HepG2 (cell line): ENCODE results near the gene STAM. TPM values are rescaled to one million over a fixed set of nuclear protein-coding genes. Genes with fewer than 3 reads are reported as not detected.

Source experiments
- ATAC-seq: fragments of 200-7000 bp; cut with Tn5 transposase; 3 replicates; pipeline ENCODE4 v1.9.1; 2020; ENCODE audit warnings: mild to moderate bottlenecking, moderate library complexity
- BruUV-seq: library from RNA; stranded (reverse); fragments of 400-500 nt; replicated peaks from 2 replicates; lab custom pipeline; 2021; lab: Mats Ljungman, UMichigan
- CTCF ChIA-PET: fragments of 300-600 bp; formaldehyde crosslinking; extraction: SDS; loops from one replicate; lab custom pipeline; 2021; ENCODE audit warnings: low total read pairs, inconsistent platforms, low intra/inter-chr PET ratio; lab: Yijun Ruan, JAX
- POLR2A ChIA-PET: fragments of 350-600 bp; sonication (Branson Sonifier 250); formaldehyde crosslinking; loops from one replicate; lab custom pipeline; 2020; ENCODE audit warnings: antibody characterized with exemption, inconsistent platforms; lab: Yijun Ruan, JAX
- DNase-seq: peaks from one replicate; pipeline ENCODE4 v3.0.0-alpha.2; 2015; ENCODE audit warnings: low spot score
- FAIRE-seq: peaks from 3 replicates; lab custom pipeline; 2011; peaks lifted over from hg19 to GRCh38; lab: Jason Lieb, UNC
- H2AFZ ChIP-seq: one replicate; pipeline ENCODE4 v1.6.1; 2011; ENCODE audit warnings: low read length, inconsistent platforms
- H3K27ac ChIP-seq: fragments of 300-600 bp; 3 replicates; pipeline ENCODE4 v1.8.0; 2011; ENCODE audit warnings: mixed run types, mild to moderate bottlenecking, mixed read lengths, low read length, inconsistent platforms; ENCODE audit not compliant: insufficient read depth; ENCODE audit errors: extremely low read length
- H3K27me3 ChIP-seq, 2 experiments: fragments of 200-600 bp in 1 of 2; 2 replicates in 1 of 2; 3 replicates in 1 of 2; pipeline versions ENCODE4 v1.6.0 to v1.8.0; 2011; ENCODE audit warnings: low read length in 2 of 2, mild to moderate bottlenecking in 2 of 2, moderate library complexity in 2 of 2, inconsistent platforms in 1 of 2; ENCODE audit not compliant: insufficient read depth in 2 of 2, control insufficient read depth in 1 of 2
- H3K36me3 ChIP-seq, 2 experiments: fragments of 200-600 bp in 1 of 2; replicated peaks in 1 of 2; 2 replicates in 1 of 2; 3 replicates in 1 of 2; pipeline versions ENCODE4 v1.5.1 to v1.8.0; 2011; ENCODE audit warnings: low read length in 2 of 2, inconsistent platforms in 1 of 2; ENCODE audit not compliant: insufficient read depth in 2 of 2, control insufficient read depth in 1 of 2
- H3K4me1 ChIP-seq: 2 replicates; pipeline ENCODE4 v1.5.1; 2012; ENCODE audit warnings: low read length, inconsistent platforms; ENCODE audit not compliant: insufficient read depth
- H3K4me2 ChIP-seq: 2 replicates; pipeline ENCODE4 v1.6.0; 2011; ENCODE audit warnings: low read depth, low read length, inconsistent platforms
- H3K4me3 ChIP-seq, 3 experiments: fragments of 200-600 bp in 1 of 3; sonication (generic), shearing (Covaris generic) in 1 of 3; replicated peaks in 1 of 3; 2 replicates each; pipeline ENCODE4 v1.5.1; 2011 to 2016; ENCODE audit warnings: low read length in 3 of 3, inconsistent platforms in 2 of 3, low read depth in 2 of 3, mild to moderate bottlenecking in 2 of 3, control low read depth in 1 of 3, mixed read lengths in 1 of 3; ENCODE audit not compliant: insufficient read depth in 1 of 3
- H3K79me2 ChIP-seq: one replicate; pipeline ENCODE4 v1.6.1; 2011; ENCODE audit warnings: low read length, inconsistent platforms; ENCODE audit not compliant: insufficient read depth
- H3K9ac ChIP-seq: 2 replicates; pipeline ENCODE4 v1.6.0; 2011; ENCODE audit warnings: mild to moderate bottlenecking, low read depth, low read length, inconsistent platforms; ENCODE audit not compliant: insufficient read depth
- H3K9me3 ChIP-seq: 2 replicates; pipeline ENCODE4 v1.5.1; 2012; ENCODE audit warnings: mild to moderate bottlenecking, low read length
- H4K20me1 ChIP-seq: 2 replicates; pipeline ENCODE4 v1.6.0; 2011; ENCODE audit warnings: inconsistent platforms, mild to moderate bottlenecking, low read length, moderate library complexity; ENCODE audit not compliant: insufficient read depth
- GABPB1 ChIP-seq: IDR thresholded peaks from 2 replicates; pipeline ENCODE4 v1.6.1; 2016; ENCODE audit warnings: mild to moderate bottlenecking, missing genetic modification reagents, moderate library complexity, missing compliant biosample characterization
- HIVEP1 ChIP-seq: sonication (generic); formaldehyde crosslinking; IDR thresholded peaks from 2 replicates; pipeline ENCODE4 v1.4.0; 2020; ENCODE audit warnings: mild to moderate bottlenecking, missing genetic modification reagents
- IRF2 ChIP-seq: IDR thresholded peaks from 2 replicates; pipeline ENCODE4 v1.6.1; 2018; ENCODE audit warnings: missing genetic modification reagents, missing compliant biosample characterization
- LRRFIP1 ChIP-seq: sonication (generic); formaldehyde crosslinking; conservative IDR thresholded peaks from 2 replicates; pipeline ENCODE4 v1.4.0; 2020; ENCODE audit warnings: missing genetic modification reagents
- NONO ChIP-seq, 2 experiments: fragments of 450-650 bp in 1 of 2; sonication (generic) in 1 of 2; formaldehyde crosslinking in 1 of 2; IDR thresholded peaks in 1 of 2; conservative IDR thresholded peaks in 1 of 2; 2 replicates each; pipeline versions ENCODE4 v1.6.1 to v1.8.0; 2017 to 2022; ENCODE audit warnings: mild to moderate bottlenecking in 1 of 2, missing genetic modification reagents in 1 of 2, moderate library complexity in 1 of 2
- TRIM24 ChIP-seq: sonication (generic); formaldehyde crosslinking; IDR thresholded peaks from 2 replicates; pipeline ENCODE4 v1.8.0; 2022; ENCODE audit warnings: mild to moderate bottlenecking, missing genetic modification reagents
- ZBTB33 ChIP-seq: sonication (generic); formaldehyde crosslinking; IDR thresholded peaks from 2 replicates; pipeline ENCODE4 v1.4.0; 2020; ENCODE audit warnings: missing genetic modification reagents
- ZNF550 ChIP-seq: sonication (generic); formaldehyde crosslinking; IDR thresholded peaks from 2 replicates; pipeline ENCODE4 v1.4.0; 2020; ENCODE audit warnings: mild to moderate bottlenecking, missing genetic modification reagents, borderline replicate concordance
- ZNF564 ChIP-seq: sonication (generic); formaldehyde crosslinking; IDR thresholded peaks from 2 replicates; pipeline ENCODE4 v1.8.1; 2023; ENCODE audit warnings: mild to moderate bottlenecking, missing genetic modification reagents
- ZNF567 ChIP-seq: sonication (generic); formaldehyde crosslinking; IDR thresholded peaks from 2 replicates; pipeline ENCODE4 v1.8.1; 2023; ENCODE audit warnings: mild to moderate bottlenecking, missing genetic modification reagents, borderline replicate concordance
- ZNF775 ChIP-seq: sonication (generic); formaldehyde crosslinking; IDR thresholded peaks from 2 replicates; pipeline ENCODE4 v1.4.0; 2020; ENCODE audit warnings: missing genetic modification reagents, mild to moderate bottlenecking, moderate library complexity, borderline replicate concordance
- ZZZ3 ChIP-seq: sonication (generic); formaldehyde crosslinking; IDR thresholded peaks from 2 replicates; pipeline ENCODE4 v1.4.0; 2020; ENCODE audit warnings: missing genetic modification reagents, mild to moderate bottlenecking, borderline replicate concordance
- WGBS: methylation state at CpG from one replicate; pipeline ENCODE4 v1.1.6; 2017; ENCODE audit warnings: low lambda C conversion rate; 5-methylcytosine and 5-hydroxymethylcytosine counted together
- in situ Hi-C: cut with HindIII; loops from 2 replicates; pipeline ENCODE4 v1.10.0; 2017; ENCODE audit warnings: low pct_unique_long_range_greater_than_20kb; ENCODE audit not compliant: extremely low pct_ligation_motif_present
- intact Hi-C: fragments of 100-400 bp; cut with micrococcal nuclease; formaldehyde crosslinking; loops from one replicate; pipeline ENCODE4 v1.10.0; 2022; ENCODE audit not compliant: unreplicated experiment
- polyA plus RNA-seq, 8 experiments: library from polyadenylated mRNA; depleted of rRNA in 3 of 8; stranded (reverse) in 7 of 8; unstranded in 1 of 8; fragments of >200 nt; fragmentation: Illumina TruSeq in 4 of 8; extraction: Trizol in 4 of 8; gene quantifications; 2 replicates each; pipeline versions ENCODE4 v1.2.1 to v1.2.3, GENCODE V29; 2011 to 2016; ENCODE audit warnings: low read depth in 4 of 8, missing spikeins in 1 of 8, mixed read lengths in 1 of 8; ENCODE audit not compliant: insufficient read depth in 1 of 8
- total RNA-seq, 5 experiments: library from RNA; depleted of rRNA; stranded (reverse); fragments of >200 nt; fragmentation: Illumina TruSeq; extraction: Trizol; gene quantifications; 2 replicates each; pipeline ENCODE4 v1.2.3, GENCODE V29; 2016; ENCODE audit warnings: low read depth in 1 of 5
- TF ChIP-seq, protein P1 (sequence below): sonication (generic); formaldehyde crosslinking; IDR thresholded peaks from 2 replicates; pipeline ENCODE4 v1.9.0; 2021; ENCODE audit warnings: missing genetic modification reagents, mild to moderate bottlenecking, borderline replicate concordance

STAM gene
- total and polyA plus RNA-seq, 2 of the 13 experiments (the other 11 are each of a cell fraction or from before 2014, with no cell fraction given), result 19.5 to 25.1 TPM

DNA sequence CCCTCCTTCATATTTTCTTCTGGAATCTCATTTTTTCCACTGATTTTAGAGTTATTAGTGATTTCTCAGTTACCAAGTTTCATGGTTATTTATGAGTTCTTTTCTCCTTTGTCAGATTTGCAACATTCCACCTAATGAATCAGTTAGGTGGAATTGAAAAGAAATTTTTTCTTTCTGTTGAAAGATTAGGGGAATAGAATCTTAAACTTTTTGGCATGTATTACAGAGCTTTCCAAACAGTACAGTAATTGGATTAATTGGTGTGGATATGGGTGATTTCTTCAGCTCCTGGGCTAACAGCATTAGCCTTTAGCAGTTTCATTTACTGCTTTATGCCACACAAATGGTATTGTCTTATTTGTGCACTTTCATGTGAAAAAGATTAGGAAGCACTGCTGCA lies 17.0 kb downstream of the STAM start (continued):
- TF ChIP-seq LRRFIP1 (CRISPR knock-in tag) (no peak), HIVEP1 (no peak), ZNF550 (CRISPR knock-in tag) (no peak), NONO (IDR thresholded peaks at IDR 0.05) (no peak), NONO (CRISPR knock-in tag; conservative IDR thresholded peaks at IDR 0.05) (no peak), GABPB1 (CRISPR knock-in tag) (no peak), IRF2 (CRISPR knock-in tag) (no peak), TRIM24 (no peak)

- no peak overlapping the region for H2AFZ ChIP-seq
- ChIA-PET POLR2A (no interaction called here), CTCF (no interaction called here)
- H3K9ac ChIP-seq, result no peak overlapping the region
- no peaks in the 10 kb centered on the region for H3K27me3 ChIP-seq
- WGBS, result 98% methylated on average over 3 of the region's 3 CpGs
- H3K9me3 ChIP-seq, result no peaks in the 10 kb centered on the region
- no peaks in the 10 kb centered on the region for H4K20me1 ChIP-seq
- BruUV-seq, result no TSS peak
- FAIRE-seq (no peak), ATAC-seq (no peak), DNase-seq (no peak)
- TF ChIP-seq ZNF564 (CRISPR knock-in tag) (no peak), ZBTB33 (CRISPR knock-in tag) (no peak), ZNF775 (no peak), ZZZ3 (CRISPR knock-in tag) (no peak), ZNF567 (no peak)
- TF ChIP-seq, protein P1, sequence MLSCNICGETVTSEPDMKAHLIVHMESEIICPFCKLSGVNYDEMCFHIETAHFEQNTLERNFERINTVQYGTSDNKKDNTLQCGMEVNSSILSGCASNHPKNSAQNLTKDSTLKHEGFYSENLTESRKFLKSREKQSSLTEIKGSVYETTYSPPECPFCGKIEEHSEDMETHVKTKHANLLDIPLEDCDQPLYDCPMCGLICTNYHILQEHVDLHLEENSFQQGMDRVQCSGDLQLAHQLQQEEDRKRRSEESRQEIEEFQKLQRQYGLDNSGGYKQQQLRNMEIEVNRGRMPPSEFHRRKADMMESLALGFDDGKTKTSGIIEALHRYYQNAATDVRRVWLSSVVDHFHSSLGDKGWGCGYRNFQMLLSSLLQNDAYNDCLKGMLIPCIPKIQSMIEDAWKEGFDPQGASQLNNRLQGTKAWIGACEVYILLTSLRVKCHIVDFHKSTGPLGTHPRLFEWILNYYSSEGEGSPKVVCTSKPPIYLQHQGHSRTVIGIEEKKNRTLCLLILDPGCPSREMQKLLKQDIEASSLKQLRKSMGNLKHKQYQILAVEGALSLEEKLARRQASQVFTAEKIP (CRISPR knock-in tag), result no peak
- intact Hi-C loops (no loop called here), in situ Hi-C loops (loop anchor here (25.0 kb wide), 1 partner anchor 1001 kb away; the partner anchor contains the start of genes ARL5B and NSUN6)
- H3K4me1 ChIP-seq, result peaks cover 31% of the 10 kb centered on the region
- H3K79me2 ChIP-seq, result peaks cover 89% of the 10 kb centered on the region
- no peak overlapping the region for H3K27ac ChIP-seq
- no peak overlapping the region for H3K4me2 ChIP-seq
- H3K4me3 ChIP-seq, result no peak overlapping the region
- H3K36me3 ChIP-seq, result peaks cover 2 to 16% of the 10 kb centered on the region in 2 experiments; a peak in 3 of 5 replicates
Measured at GRCh38 chr10:17661510-17661909, 17.6 kb downstream of the STAM start.
